IgD-negative memory B cell (primary cell): ENCODE results near the gene ZFAND2B. TPM values are rescaled to one million over a fixed set of nuclear protein-coding genes. Genes with fewer than 3 reads are reported as not detected.

ENCODE experiments used
- H3K27ac Mint-ChIP-seq, 3 donors: one replicate each; pipeline ENCODE4 v1.8.0; 2020 to 2022; ENCODE audit warnings: mild to moderate bottlenecking in 3 of 3, mixed read lengths in 3 of 3, moderate library complexity in 1 of 3
- H3K27me3 Mint-ChIP-seq: one replicate; pipeline ENCODE4 v1.8.0; 2021; ENCODE audit warnings: mixed read lengths
- H3K36me3 Mint-ChIP-seq: one replicate; pipeline ENCODE4 v1.8.0; 2020; ENCODE audit warnings: mild to moderate bottlenecking, mixed read lengths
- H3K4me1 Mint-ChIP-seq, 3 donors: one replicate each; pipeline ENCODE4 v1.8.0; 2020 to 2022; ENCODE audit warnings: mixed read lengths in 3 of 3, mild to moderate bottlenecking in 1 of 3
- H3K4me3 Mint-ChIP-seq, 4 donors: one replicate each; pipeline ENCODE4 v1.8.0; 2020 to 2022; ENCODE audit warnings: mild to moderate bottlenecking in 4 of 4, mixed read lengths in 4 of 4, moderate library complexity in 3 of 4
- H3K9me3 Mint-ChIP-seq, 3 donors: one replicate each; pipeline ENCODE4 v1.8.0; 2020 to 2021; ENCODE audit warnings: mixed read lengths in 3 of 3, mild to moderate bottlenecking in 1 of 3
- polyA plus RNA-seq: library from polyadenylated mRNA; unstranded; fragments of 300-500 nt; fragmentation: Illumina TruSeq; gene quantifications from one replicate; pipeline ENCODE4 v1.2.3, GENCODE V29; 2021

ZFAND2B gene
- polyA plus RNA-seq, 1 donor from 2014 or later = 64.8 TPM

DNA sequence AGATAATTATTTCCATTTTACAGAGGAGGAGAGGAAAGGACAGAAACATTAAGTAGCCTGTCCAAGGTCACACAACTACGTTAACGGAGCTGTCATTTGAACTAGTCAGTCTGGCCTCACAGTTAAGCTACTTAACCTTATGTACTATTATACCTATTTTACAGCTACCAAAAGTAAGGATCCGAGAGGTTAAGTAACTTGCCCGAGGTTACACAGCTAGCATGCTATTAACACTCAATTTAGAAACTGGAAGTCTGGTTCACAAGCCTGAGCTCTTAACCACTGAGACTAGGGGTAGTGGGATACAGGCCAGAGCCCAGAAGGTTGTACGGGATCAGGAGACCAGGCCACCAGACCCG is 38.2 kb downstream of the ZFAND2B start:
- Mint-ChIP-seq H3K9me3 (no peaks in the 10 kb centered on the region), H3K4me3 (peak overlapping the region; percentile 84 to 96 (median 92)), H3K4me1 (peaks cover 27 to 42% (median 41%) of the 10 kb centered on the region in 3 donors), H3K27ac (peak overlapping the region; percentile 85 to 98 (median 97)), H3K36me3 (peaks cover 1% of the 10 kb centered on the region), H3K27me3 (peaks cover 1% of the 10 kb centered on the region)

DNA sequence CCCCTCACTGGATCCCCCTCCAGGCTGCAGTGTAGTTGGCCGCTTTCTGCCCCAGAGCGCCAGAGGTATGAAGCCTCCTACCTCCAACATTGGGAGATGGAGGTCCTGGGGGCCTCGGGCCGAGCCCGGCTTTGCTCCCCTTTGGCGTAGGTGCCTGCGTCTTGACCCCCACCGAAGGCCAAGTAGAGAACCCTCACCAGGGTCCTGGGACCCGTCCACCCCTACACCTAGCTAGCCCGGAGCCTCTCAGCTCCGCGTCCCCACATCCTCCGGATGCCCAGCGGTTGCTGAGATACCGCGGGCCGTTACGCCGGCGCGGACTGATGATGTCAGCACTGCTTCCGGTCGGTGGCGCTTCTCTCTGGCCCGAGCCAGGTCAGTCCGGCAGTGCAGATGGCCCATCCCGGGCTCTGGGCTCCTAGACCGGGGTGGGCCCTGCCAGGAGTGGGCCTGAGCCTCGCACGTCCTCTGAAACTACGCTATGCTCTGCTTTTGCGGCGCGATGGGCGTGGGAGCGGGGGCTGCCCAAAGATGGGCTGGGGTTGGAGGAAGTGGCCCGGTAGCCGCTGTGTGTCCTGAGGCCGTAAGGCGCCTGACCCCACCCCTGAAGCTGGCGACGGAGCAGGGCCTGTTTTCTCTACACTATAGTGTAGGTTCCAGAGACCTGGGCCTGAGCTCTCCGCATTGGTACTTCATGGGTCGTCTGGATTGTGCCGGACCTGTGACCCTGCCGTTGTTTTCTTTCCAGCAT is 38.7 kb downstream of the ZFAND2B start, which contains the start of the genes GLB1L and STK16:
TSS of gene GLB1L (minus strand) at position 297 of the 751 bp plus-strand sequence. CDS start 1,871 bp downstream, outside the sequence.
TSS of gene STK16 (plus strand) at position 332 of the 751 bp plus-strand sequence. CDS start 521 bp downstream, outside the sequence.
- H3K27me3 Mint-ChIP-seq = peaks cover 1% of the 10 kb centered on the region
- peaks cover 33 to 47% (median 43%) of the 10 kb centered on the region in 3 donors for H3K4me1 Mint-ChIP-seq
- peaks cover 1% of the 10 kb centered on the region for H3K36me3 Mint-ChIP-seq
- H3K27ac Mint-ChIP-seq = peak within 1 kb of the TSS; percentile 85 to 98 (median 97)
- peak within 1 kb of the TSS; percentile 84 to 96 (median 92) for H3K4me3 Mint-ChIP-seq
- no peaks in the 10 kb centered on the region for H3K9me3 Mint-ChIP-seq

DNA sequence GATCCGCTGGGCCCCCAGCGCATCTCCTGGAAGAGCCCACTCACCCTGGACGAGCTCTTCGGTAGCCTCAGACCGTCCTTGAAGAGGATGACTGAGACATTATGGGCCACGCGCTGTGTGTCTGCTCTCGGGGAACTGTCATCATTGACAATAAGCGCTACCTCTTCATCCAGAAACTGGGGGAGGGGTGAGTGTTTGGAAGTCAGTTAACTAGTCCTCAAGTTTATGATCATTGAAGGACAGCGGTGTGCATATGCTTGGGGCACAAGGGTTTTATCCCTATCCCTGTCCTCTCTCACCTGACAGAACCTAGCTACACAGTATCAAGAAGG is 39.3 kb downstream of the ZFAND2B start:
- Mint-ChIP-seq H3K4me3 (peak overlapping the region; percentile 84 to 96 (median 92)), H3K27me3 (peaks cover 1% of the 10 kb centered on the region), H3K4me1 (peaks cover 34 to 52% (median 46%) of the 10 kb centered on the region in 3 donors), H3K9me3 (no peaks in the 10 kb centered on the region), H3K27ac (peak overlapping the region; percentile 85 to 98 (median 97)), H3K36me3 (peaks cover 3% of the 10 kb centered on the region)

DNA sequence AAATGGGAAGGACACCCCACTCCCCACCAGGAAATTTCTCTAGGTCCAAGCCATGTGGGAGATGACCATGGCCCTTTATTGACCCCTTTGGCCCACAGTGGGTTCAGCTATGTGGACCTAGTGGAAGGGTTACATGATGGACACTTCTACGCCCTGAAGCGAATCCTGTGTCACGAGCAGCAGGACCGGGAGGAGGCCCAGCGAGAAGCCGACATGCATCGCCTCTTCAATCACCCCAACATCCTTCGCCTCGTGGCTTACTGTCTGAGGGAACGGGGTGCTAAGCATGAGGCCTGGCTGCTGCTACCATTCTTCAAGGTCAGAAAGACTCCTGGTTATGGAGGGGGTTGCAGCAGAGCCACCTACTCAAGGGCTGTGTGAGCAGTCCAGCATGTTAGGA is 40.0 kb downstream of the ZFAND2B start:
- Mint-ChIP-seq H3K4me1 (peaks cover 41 to 59% (median 53%) of the 10 kb centered on the region in 3 donors), H3K4me3 (peak overlapping the region; percentile 41 to 95 (median 86)), H3K27ac (peak overlapping the region in 2 of 3 donors; percentile 85 to 97), H3K27me3 (peaks cover 1% of the 10 kb centered on the region), H3K36me3 (peaks cover 4% of the 10 kb centered on the region), H3K9me3 (no peaks in the 10 kb centered on the region)

GRCh38 chr2:219247678-219248642 is 41.4 kb downstream of the ZFAND2B start:
- peaks cover 7% of the 10 kb centered on the region for H3K36me3 Mint-ChIP-seq
- peaks cover 50 to 68% (median 58%) of the 10 kb centered on the region in 3 donors for H3K4me1 Mint-ChIP-seq
- peaks cover 1% of the 10 kb centered on the region for H3K27me3 Mint-ChIP-seq
- peak overlapping the region; percentile 85 to 96 (median 93) for H3K27ac Mint-ChIP-seq
- no peaks in the 10 kb centered on the region for H3K9me3 Mint-ChIP-seq
- H3K4me3 Mint-ChIP-seq = peak overlapping the region; percentile 83 to 95 (median 89)

DNA sequence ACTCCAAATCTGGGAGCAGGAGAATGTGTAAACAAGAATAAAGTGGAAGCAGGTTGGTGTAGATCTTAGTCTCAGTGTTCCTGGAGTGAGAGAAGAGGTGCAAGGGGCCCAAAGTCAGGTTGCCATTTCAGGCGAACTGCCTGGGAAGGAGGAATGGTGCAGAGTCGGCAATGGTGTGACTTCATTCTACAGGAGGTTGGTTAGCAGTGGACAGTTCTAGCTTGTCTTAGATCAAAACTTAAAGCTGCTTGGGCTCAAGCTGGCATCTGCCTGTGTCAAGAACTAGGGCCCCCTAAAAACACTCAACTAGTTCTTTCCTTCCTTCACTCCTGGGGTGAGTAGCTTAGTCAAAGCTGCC is 42.2 kb downstream of the ZFAND2B start:
- peak overlapping the region; percentile 85 to 96 (median 91) for H3K27ac Mint-ChIP-seq
- peaks cover 7% of the 10 kb centered on the region for H3K36me3 Mint-ChIP-seq
- H3K27me3 Mint-ChIP-seq = no peaks in the 10 kb centered on the region
- H3K4me3 Mint-ChIP-seq = peak overlapping the region; percentile 83 to 95 (median 89)
- H3K4me1 Mint-ChIP-seq = peaks cover 50 to 68% (median 58%) of the 10 kb centered on the region in 3 donors
- H3K9me3 Mint-ChIP-seq = no peaks in the 10 kb centered on the region

- Mint-ChIP-seq H3K27me3 (no peaks in the 10 kb centered on the region), H3K4me3 (peak overlapping the region; percentile 83 to 95 (median 89)), H3K4me1 (peaks cover 50 to 68% (median 57%) of the 10 kb centered on the region in 3 donors), H3K36me3 (peaks cover 7% of the 10 kb centered on the region), H3K9me3 (no peaks in the 10 kb centered on the region), H3K27ac (peak overlapping the region; percentile 85 to 96 (median 91))
Measured at GRCh38 chr2:219249203-219249980, 42.8 kb downstream of the ZFAND2B start.

DNA sequence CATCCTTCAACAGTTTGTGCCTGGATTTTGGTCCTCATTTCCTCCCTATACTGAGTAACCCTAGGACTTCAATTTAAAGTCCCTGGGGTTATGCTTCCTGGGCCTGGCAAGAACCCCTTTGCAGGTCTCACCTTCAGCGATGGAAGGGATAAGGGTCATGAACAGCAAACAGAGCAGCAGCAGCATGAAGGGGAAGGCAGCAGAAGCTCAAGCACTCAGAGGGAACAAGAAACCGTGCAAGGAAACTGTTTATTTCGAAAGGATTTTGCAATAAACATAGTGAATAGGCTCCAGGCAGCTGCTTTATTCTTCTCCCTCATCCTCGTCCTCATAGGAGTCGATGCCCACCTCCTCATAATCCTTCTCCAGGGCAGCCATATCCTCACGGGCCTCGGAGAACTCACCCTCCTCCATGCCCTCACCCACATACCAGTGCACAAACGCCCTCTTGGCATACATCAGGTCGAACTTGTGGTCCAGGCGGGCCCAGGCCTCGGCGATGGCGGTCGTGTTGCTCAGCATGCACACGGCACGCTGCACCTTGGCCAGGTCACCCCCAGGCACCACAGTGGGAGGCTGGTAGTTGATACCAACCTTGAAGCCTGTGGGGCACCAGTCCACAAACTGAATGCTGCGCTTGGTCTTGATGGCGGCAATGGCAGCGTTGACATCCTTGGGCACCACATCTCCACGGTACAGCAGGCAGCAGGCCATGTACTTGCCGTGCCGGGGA is 43.6 kb downstream of the ZFAND2B start:
- H3K27ac Mint-ChIP-seq = peak overlapping the region; percentile 85 to 96 (median 92)
- no peaks in the 10 kb centered on the region for H3K27me3 Mint-ChIP-seq
- H3K36me3 Mint-ChIP-seq = peaks cover 7% of the 10 kb centered on the region
- no peaks in the 10 kb centered on the region for H3K9me3 Mint-ChIP-seq
- peak overlapping the region; percentile 83 to 95 (median 89) for H3K4me3 Mint-ChIP-seq
- peaks cover 49 to 68% (median 54%) of the 10 kb centered on the region in 3 donors for H3K4me1 Mint-ChIP-seq

GRCh38 chr2:219251656-219252055 is 45.1 kb downstream of the ZFAND2B start:
- Mint-ChIP-seq H3K27me3 (no peaks in the 10 kb centered on the region), H3K9me3 (no peaks in the 10 kb centered on the region), H3K4me3 (peak overlapping the region; percentile 84 to 97 (median 95)), H3K4me1 (peaks cover 42 to 65% (median 49%) of the 10 kb centered on the region in 3 donors), H3K27ac (peak overlapping the region; percentile 59 to 88 (median 85)), H3K36me3 (peaks cover 7% of the 10 kb centered on the region)

DNA sequence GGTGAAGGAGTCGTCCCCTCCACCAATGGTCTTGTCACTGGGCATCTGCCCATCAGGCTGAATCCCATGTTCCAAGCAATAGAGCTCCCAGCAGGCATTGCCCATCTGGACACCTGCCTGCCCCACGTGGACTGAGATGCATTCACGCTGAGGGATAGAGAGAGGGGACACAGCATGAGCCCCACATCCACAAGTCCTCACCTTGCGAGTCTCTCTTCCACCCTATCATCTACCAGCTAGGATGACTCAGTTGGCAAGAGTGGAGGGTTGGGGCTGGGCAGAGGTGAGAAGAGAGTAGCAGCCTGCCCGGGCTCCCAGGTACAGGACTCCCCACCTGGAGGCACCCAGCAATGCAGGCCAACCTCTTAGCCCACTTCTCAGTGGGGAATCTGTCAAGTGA is 45.5 kb downstream of the ZFAND2B start:
- Mint-ChIP-seq H3K27me3 (no peaks in the 10 kb centered on the region), H3K4me3 (peak overlapping the region; percentile 84 to 97 (median 95)), H3K4me1 (peaks cover 41 to 60% (median 49%) of the 10 kb centered on the region in 3 donors), H3K9me3 (no peaks in the 10 kb centered on the region), H3K36me3 (peaks cover 7% of the 10 kb centered on the region), H3K27ac (peak overlapping the region; percentile 59 to 88 (median 88))

DNA sequence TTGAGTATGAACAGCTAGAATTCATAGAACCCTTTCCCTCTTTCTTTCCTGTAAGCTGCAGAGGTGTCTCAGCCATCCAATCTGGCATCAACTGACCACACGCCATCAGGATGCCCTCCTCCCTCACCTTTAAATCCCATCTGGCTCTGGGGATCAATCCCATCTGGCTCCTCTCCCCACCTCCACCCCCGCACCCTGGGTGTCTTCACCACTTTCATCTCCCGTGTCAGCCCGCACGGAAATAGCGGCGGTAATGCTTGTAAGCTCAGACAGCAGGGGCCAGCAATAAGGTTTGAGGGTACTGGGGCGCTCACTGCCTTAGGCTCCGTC is 46.0 kb downstream of the ZFAND2B start:
- H3K4me3 Mint-ChIP-seq = peak overlapping the region; percentile 84 to 97 (median 95)
- peaks cover 7% of the 10 kb centered on the region for H3K36me3 Mint-ChIP-seq
- no peaks in the 10 kb centered on the region for H3K9me3 Mint-ChIP-seq
- peak overlapping the region; percentile 88 to 94 (median 88) for H3K27ac Mint-ChIP-seq
- H3K27me3 Mint-ChIP-seq = no peaks in the 10 kb centered on the region
- H3K4me1 Mint-ChIP-seq = peaks cover 39 to 56% (median 47%) of the 10 kb centered on the region in 3 donors

DNA sequence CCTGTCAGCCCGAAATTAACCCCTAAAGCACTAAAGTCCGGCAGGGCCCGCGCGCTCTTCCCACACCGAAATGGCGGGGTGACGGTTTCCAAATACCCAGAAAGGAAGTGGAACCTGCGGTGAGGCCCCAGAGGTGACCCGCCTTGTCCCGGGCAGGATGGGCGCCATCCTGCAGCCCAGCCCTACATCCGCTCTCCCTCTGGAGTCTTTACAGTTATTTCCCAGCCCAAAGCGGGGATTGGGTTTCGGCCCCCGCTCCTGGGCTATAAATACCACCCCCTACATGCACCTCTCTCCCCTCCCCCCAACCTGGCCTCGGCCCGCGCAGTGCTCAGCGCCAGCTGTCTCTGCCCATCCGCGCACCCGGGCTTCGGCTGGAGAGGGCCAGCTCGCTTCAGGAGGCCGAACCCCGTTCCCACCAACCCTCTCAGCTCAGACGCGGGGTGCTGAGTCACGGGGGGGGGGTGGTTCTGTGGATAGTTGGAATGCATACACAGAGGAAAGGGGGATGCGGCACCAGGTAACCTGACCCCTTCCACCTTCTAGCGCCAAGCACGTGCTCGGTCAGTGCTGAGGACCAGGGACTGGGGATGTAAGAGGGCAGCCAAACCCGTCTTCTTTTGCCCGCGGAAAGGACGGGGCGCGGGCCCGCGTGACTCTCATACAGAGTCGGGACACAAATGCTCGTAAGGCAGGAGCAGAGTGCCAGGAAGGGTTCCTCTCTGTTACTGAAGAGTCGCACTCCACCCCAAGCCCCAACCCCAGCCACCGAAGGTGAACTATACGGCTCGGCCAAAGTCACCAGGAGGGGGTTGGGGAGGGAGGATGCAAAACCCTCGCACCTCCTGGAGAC is 46.5 kb downstream of the ZFAND2B start, which contains the start of gene TUBA4B:
TSS of gene TUBA4B (plus strand) at position 344 of the 853 bp plus-strand sequence. CDS start at position 509, 165 bp downstream.
- H3K27me3 Mint-ChIP-seq = no peaks in the 10 kb centered on the region
- no peaks in the 10 kb centered on the region for H3K9me3 Mint-ChIP-seq
- peaks cover 33 to 50% (median 43%) of the 10 kb centered on the region in 3 donors for H3K4me1 Mint-ChIP-seq
- peak within 1 kb of the TSS; percentile 84 to 97 (median 95) for H3K4me3 Mint-ChIP-seq
- peaks cover 6% of the 10 kb centered on the region for H3K36me3 Mint-ChIP-seq
- peak within 1 kb of the TSS; percentile 88 to 99 (median 88) for H3K27ac Mint-ChIP-seq
